ENCODE data around the gene PLA2G6.

Gene PLA2G6

GRCh38 chr22:38108561-38109319 lies 72.9 kb downstream of the PLA2G6 start:
- no peak for DNase-seq

GRCh38 chr22:38107692-38108515 lies 73.7 kb downstream of the PLA2G6 start:
- peak; percentile 11 for DNase-seq

- DNase-seq, result no peak
Measured at GRCh38 chr22:38106814-38107578, 74.6 kb downstream of the PLA2G6 start.

- peak; percentile 7 for DNase-seq
Measured at GRCh38 chr22:38104084-38104483, 77.5 kb downstream of the PLA2G6 start.

- DNase-seq, result no peak
Measured at GRCh38 chr22:38103641-38104040, 78.0 kb downstream of the PLA2G6 start.

GRCh38 chr22:38098410-38099249 lies 83.0 kb downstream of the PLA2G6 start:
- DNase-seq, result peak; percentile 56

GRCh38 chr22:38097557-38098409 lies 83.8 kb downstream of the PLA2G6 start:
- DNase-seq, result peak; percentile 36

GRCh38 chr22:38097058-38097457 lies 84.6 kb downstream of the PLA2G6 start:
- DNase-seq, result no peak

- no peak for DNase-seq
Measured at GRCh38 chr22:38089474-38089851, 92.2 kb downstream of the PLA2G6 start.

GRCh38 chr22:38088629-38089473 lies 92.8 kb downstream of the PLA2G6 start:
- peak; percentile 9 for DNase-seq

- DNase-seq, result no peak
Measured at GRCh38 chr22:38087855-38088254, 93.8 kb downstream of the PLA2G6 start.

GRCh38 chr22:38086942-38087341 lies 94.7 kb downstream of the PLA2G6 start:
- DNase-seq, result no peak

GRCh38 chr22:38086001-38086845 lies 95.4 kb downstream of the PLA2G6 start:
- DNase-seq, result no peak

- no peak for DNase-seq
Measured at GRCh38 chr22:38085501-38085900, 96.1 kb downstream of the PLA2G6 start.

- no peak for DNase-seq
Measured at GRCh38 chr22:38085056-38085455, 96.6 kb downstream of the PLA2G6 start.

- DNase-seq, result no peak
Measured at GRCh38 chr22:38083931-38084631, 97.5 kb downstream of the PLA2G6 start, which contains the start of gene SLC16A8. Gene SLC16A8 (minus strand): TSS chr22:38084184. CDS start chr22:38082873, 1,311 bp downstream.

- DNase-seq, result no peak
Measured at GRCh38 chr22:38082986-38083710, 98.5 kb downstream of the PLA2G6 start.
